HepG2 (cell line): Measurements from ENCODE around the gene VCL. TPM values are rescaled to one million over a fixed set of nuclear protein-coding genes. Genes with fewer than 3 reads are reported as not detected.

Experiments
- ATAC-seq: fragments of 200-7000 bp; cut with Tn5 transposase; 3 replicates; pipeline ENCODE4 v1.9.1; 2020; ENCODE audit warnings: mild to moderate bottlenecking, moderate library complexity
- BruUV-seq: library from RNA; stranded (reverse); fragments of 400-500 nt; replicated peaks from 2 replicates; lab custom pipeline; 2021; lab: Mats Ljungman, UMichigan
- CTCF ChIA-PET: fragments of 300-600 bp; formaldehyde crosslinking; extraction: SDS; loops from one replicate; lab custom pipeline; 2021; ENCODE audit warnings: low total read pairs, inconsistent platforms, low intra/inter-chr PET ratio; lab: Yijun Ruan, JAX
- POLR2A ChIA-PET: fragments of 350-600 bp; sonication (Branson Sonifier 250); formaldehyde crosslinking; loops from one replicate; lab custom pipeline; 2020; ENCODE audit warnings: antibody characterized with exemption, inconsistent platforms; lab: Yijun Ruan, JAX
- DNase-seq: peaks from one replicate; pipeline ENCODE4 v3.0.0-alpha.2; 2015; ENCODE audit warnings: low spot score
- FAIRE-seq: peaks from 3 replicates; lab custom pipeline; 2011; peaks lifted over from hg19 to GRCh38; lab: Jason Lieb, UNC
- H2AFZ ChIP-seq: one replicate; pipeline ENCODE4 v1.6.1; 2011; ENCODE audit warnings: low read length, inconsistent platforms
- H3K27ac ChIP-seq: fragments of 300-600 bp; 3 replicates; pipeline ENCODE4 v1.8.0; 2011; ENCODE audit warnings: mixed run types, mild to moderate bottlenecking, mixed read lengths, low read length, inconsistent platforms; ENCODE audit not compliant: insufficient read depth; ENCODE audit errors: extremely low read length
- H3K27me3 ChIP-seq, 2 experiments: fragments of 200-600 bp in 1 of 2; 2 replicates in 1 of 2; 3 replicates in 1 of 2; pipeline versions ENCODE4 v1.6.0 to v1.8.0; 2011; ENCODE audit warnings: low read length in 2 of 2, mild to moderate bottlenecking in 2 of 2, moderate library complexity in 2 of 2, inconsistent platforms in 1 of 2; ENCODE audit not compliant: insufficient read depth in 2 of 2, control insufficient read depth in 1 of 2
- H3K36me3 ChIP-seq, 2 experiments: fragments of 200-600 bp in 1 of 2; replicated peaks in 1 of 2; 2 replicates in 1 of 2; 3 replicates in 1 of 2; pipeline versions ENCODE4 v1.5.1 to v1.8.0; 2011; ENCODE audit warnings: low read length in 2 of 2, inconsistent platforms in 1 of 2; ENCODE audit not compliant: insufficient read depth in 2 of 2, control insufficient read depth in 1 of 2
- H3K4me1 ChIP-seq: 2 replicates; pipeline ENCODE4 v1.5.1; 2012; ENCODE audit warnings: low read length, inconsistent platforms; ENCODE audit not compliant: insufficient read depth
- H3K4me2 ChIP-seq: 2 replicates; pipeline ENCODE4 v1.6.0; 2011; ENCODE audit warnings: low read depth, low read length, inconsistent platforms
- H3K4me3 ChIP-seq, 3 experiments: fragments of 200-600 bp in 1 of 3; sonication (generic), shearing (Covaris generic) in 1 of 3; replicated peaks in 1 of 3; 2 replicates each; pipeline ENCODE4 v1.5.1; 2011 to 2016; ENCODE audit warnings: low read length in 3 of 3, inconsistent platforms in 2 of 3, low read depth in 2 of 3, mild to moderate bottlenecking in 2 of 3, control low read depth in 1 of 3, mixed read lengths in 1 of 3; ENCODE audit not compliant: insufficient read depth in 1 of 3
- H3K79me2 ChIP-seq: one replicate; pipeline ENCODE4 v1.6.1; 2011; ENCODE audit warnings: low read length, inconsistent platforms; ENCODE audit not compliant: insufficient read depth
- H3K9ac ChIP-seq: 2 replicates; pipeline ENCODE4 v1.6.0; 2011; ENCODE audit warnings: mild to moderate bottlenecking, low read depth, low read length, inconsistent platforms; ENCODE audit not compliant: insufficient read depth
- H3K9me3 ChIP-seq: 2 replicates; pipeline ENCODE4 v1.5.1; 2012; ENCODE audit warnings: mild to moderate bottlenecking, low read length
- H4K20me1 ChIP-seq: 2 replicates; pipeline ENCODE4 v1.6.0; 2011; ENCODE audit warnings: inconsistent platforms, mild to moderate bottlenecking, low read length, moderate library complexity; ENCODE audit not compliant: insufficient read depth
- POLR2AphosphoS5 ChIP-seq: IDR thresholded peaks from 2 replicates; pipeline ENCODE4 v1.6.1; 2012; ENCODE audit warnings: low read depth, low read length
- RFX3 ChIP-seq: IDR thresholded peaks from 2 replicates; pipeline ENCODE4 v1.6.1; 2016; ENCODE audit warnings: missing biosample characterization, missing genetic modification reagents
- SUZ12 ChIP-seq: fragments of 150-350 bp; IDR thresholded peaks from 2 replicates; pipeline ENCODE4 v1.6.1; 2014; ENCODE audit warnings: low read depth, low read length
- ZHX2 ChIP-seq, 2 experiments: sonication (generic) in 1 of 2; formaldehyde crosslinking in 1 of 2; IDR thresholded peaks; 2 replicates each; pipeline versions ENCODE4 v1.6.1 to v1.9.0; 2014 to 2022; ENCODE audit warnings: antibody characterized with exemption in 1 of 2, borderline replicate concordance in 1 of 2, inconsistent platforms in 1 of 2, low read depth in 1 of 2, missing genetic modification reagents in 1 of 2
- ZNF530 ChIP-seq: sonication (generic); formaldehyde crosslinking; IDR thresholded peaks from 2 replicates; pipeline ENCODE4 v1.5.0; 2020; ENCODE audit warnings: low read depth, mild to moderate bottlenecking, missing genetic modification reagents
- ZNF674 ChIP-seq: sonication (generic); formaldehyde crosslinking; IDR thresholded peaks from 2 replicates; pipeline ENCODE4 v1.5.0; 2020; ENCODE audit warnings: low read depth, mild to moderate bottlenecking, missing genetic modification reagents
- ZSCAN20 ChIP-seq: sonication (generic); formaldehyde crosslinking; IDR thresholded peaks from 2 replicates; pipeline ENCODE4 v1.4.0; 2020; ENCODE audit warnings: missing genetic modification reagents, mild to moderate bottlenecking, borderline replicate concordance
- WGBS: methylation state at CpG from one replicate; pipeline ENCODE4 v1.1.6; 2017; ENCODE audit warnings: low lambda C conversion rate; 5-methylcytosine and 5-hydroxymethylcytosine counted together
- in situ Hi-C: cut with HindIII; loops from 2 replicates; pipeline ENCODE4 v1.10.0; 2017; ENCODE audit warnings: low pct_unique_long_range_greater_than_20kb; ENCODE audit not compliant: extremely low pct_ligation_motif_present
- intact Hi-C: fragments of 100-400 bp; cut with micrococcal nuclease; formaldehyde crosslinking; loops from one replicate; pipeline ENCODE4 v1.10.0; 2022; ENCODE audit not compliant: unreplicated experiment
- polyA plus RNA-seq, 8 experiments: library from polyadenylated mRNA; depleted of rRNA in 3 of 8; stranded (reverse) in 7 of 8; unstranded in 1 of 8; fragments of >200 nt; fragmentation: Illumina TruSeq in 4 of 8; extraction: Trizol in 4 of 8; gene quantifications; 2 replicates each; pipeline versions ENCODE4 v1.2.1 to v1.2.3, GENCODE V29; 2011 to 2016; ENCODE audit warnings: low read depth in 4 of 8, missing spikeins in 1 of 8, mixed read lengths in 1 of 8; ENCODE audit not compliant: insufficient read depth in 1 of 8
- total RNA-seq, 5 experiments: library from RNA; depleted of rRNA; stranded (reverse); fragments of >200 nt; fragmentation: Illumina TruSeq; extraction: Trizol; gene quantifications; 2 replicates each; pipeline ENCODE4 v1.2.3, GENCODE V29; 2016; ENCODE audit warnings: low read depth in 1 of 5
- TF ChIP-seq, protein P1 (sequence below): sonication (generic); formaldehyde crosslinking; IDR thresholded peaks from 2 replicates; pipeline ENCODE4 v1.8.0; 2022; ENCODE audit warnings: mild to moderate bottlenecking, missing genetic modification reagents, moderate library complexity

The VCL gene
- total and polyA plus RNA-seq, 2 of the 13 experiments (the other 11 are each of a cell fraction or from before 2014, with no cell fraction given), result 17.3 to 26.9 TPM

DNA sequence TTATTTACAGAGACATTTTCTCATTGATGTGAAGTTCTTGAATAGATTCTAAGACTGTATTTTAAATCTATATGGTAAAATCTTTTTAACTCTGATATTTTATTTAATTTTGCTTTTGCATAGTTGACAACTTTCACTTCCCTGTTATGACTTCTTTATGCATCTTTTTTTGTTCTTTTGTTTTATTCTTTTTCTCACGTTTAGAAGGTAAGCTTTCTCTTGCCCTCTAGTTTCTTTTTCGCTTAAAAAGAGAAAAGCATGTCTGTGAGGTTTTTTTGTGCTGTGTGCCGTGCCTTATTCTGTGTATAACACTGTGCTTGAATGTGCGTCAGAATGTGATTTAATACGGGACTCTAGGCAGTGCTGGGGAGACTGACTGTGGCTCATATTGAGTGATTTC, 78.0 kb downstream of the VCL start:
- H3K9ac ChIP-seq, result no peak overlapping the region
- no peak overlapping the region for H2AFZ ChIP-seq
- peaks cover 6 to 22% of the 10 kb centered on the region in 2 experiments for H3K36me3 ChIP-seq
- 87% methylated on average over 5 of the region's 5 CpGs for WGBS
- DNase-seq (no peak), ATAC-seq (no peak)
- BruUV-seq, result no TSS peak
- intact Hi-C loops, result no loop called here
- TF ChIP-seq ZSCAN20 (CRISPR knock-in tag), result no peak
- TF ChIP-seq, all 625 proteins: peak for 0
- H3K9me3 ChIP-seq, result no peaks in the 10 kb centered on the region
- H3K4me2 ChIP-seq, result no peak overlapping the region
- H4K20me1 ChIP-seq, result no peaks in the 10 kb centered on the region
- no peaks in the 10 kb centered on the region for H3K4me1 ChIP-seq
- CTCF ChIA-PET, result no interaction called here
- in situ Hi-C loops, result no loop called here
- no peaks in the 10 kb centered on the region for H3K27me3 ChIP-seq
- H3K27ac ChIP-seq, result no peak overlapping the region
- no peak for FAIRE-seq
- no peaks in the 10 kb centered on the region for H3K79me2 ChIP-seq
- POLR2A ChIA-PET, result no interaction called here
- H3K4me3 ChIP-seq, result no peak overlapping the region

DNA sequence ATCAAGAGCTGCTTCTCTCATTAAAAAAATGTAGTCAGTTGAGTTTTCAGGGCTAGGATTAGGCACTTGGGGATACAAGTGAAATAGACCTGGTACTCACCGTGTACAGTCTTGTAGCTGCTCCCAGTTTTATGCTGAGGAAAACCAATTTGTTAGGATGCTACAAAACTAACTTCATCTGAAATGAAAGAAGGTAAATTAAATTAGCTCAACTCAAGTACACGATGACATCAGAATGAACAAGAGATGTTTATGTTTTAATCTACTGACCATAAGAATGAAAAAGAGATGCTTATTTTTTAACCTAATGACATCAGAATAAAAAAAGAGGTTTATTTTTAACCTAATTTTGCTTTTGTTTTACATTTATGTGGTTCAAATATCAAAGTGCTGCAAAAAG, 79.0 kb downstream of the VCL start:
- in situ Hi-C loops, result no loop called here
- Histone ChIP-seq H3K79me2 (no peaks in the 10 kb centered on the region), H3K27ac (no peak overlapping the region), H3K9ac (no peak overlapping the region), H3K9me3 (no peaks in the 10 kb centered on the region), H3K4me1 (no peaks in the 10 kb centered on the region), H3K27me3 (no peaks in the 10 kb centered on the region)
- ATAC-seq (no peak), DNase-seq (no peak)
- ChIA-PET POLR2A (no interaction called here), CTCF (no interaction called here)
- intact Hi-C loops, result no loop called here
- TF ChIP-seq, protein P1, sequence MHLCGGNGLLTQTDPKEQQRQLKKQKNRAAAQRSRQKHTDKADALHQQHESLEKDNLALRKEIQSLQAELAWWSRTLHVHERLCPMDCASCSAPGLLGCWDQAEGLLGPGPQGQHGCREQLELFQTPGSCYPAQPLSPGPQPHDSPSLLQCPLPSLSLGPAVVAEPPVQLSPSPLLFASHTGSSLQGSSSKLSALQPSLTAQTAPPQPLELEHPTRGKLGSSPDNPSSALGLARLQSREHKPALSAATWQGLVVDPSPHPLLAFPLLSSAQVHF (CRISPR knock-in tag), result no peak
- no peak for TF ChIP-seq ZNF530 (CRISPR knock-in tag)
- no peak for TF ChIP-seq ZNF674 (CRISPR knock-in tag)
- no peak for TF ChIP-seq RFX3 (CRISPR knock-in tag)
- TF ChIP-seq SUZ12, result no peak
- no peak for TF ChIP-seq POLR2AphosphoS5
- no peak for TF ChIP-seq ZHX2 (IDR thresholded peaks at IDR 0.05; ENCODE audit: low read depth)
- no peak for TF ChIP-seq ZHX2 (CRISPR knock-in tag; IDR thresholded peaks at IDR 0.05; ENCODE audit: borderline replicate concordance)
- TF ChIP-seq, all 625 proteins: peak for 0
- no peak overlapping the region for H3K4me2 ChIP-seq
- peaks cover 6 to 21% of the 10 kb centered on the region in 2 experiments for H3K36me3 ChIP-seq
- BruUV-seq, result no TSS peak
- no peak for FAIRE-seq
- H3K4me3 ChIP-seq, result no peak overlapping the region
- H2AFZ ChIP-seq, result no peak overlapping the region
- H4K20me1 ChIP-seq, result no peaks in the 10 kb centered on the region
- 98% methylated on average over 2 of the region's 2 CpGs for WGBS
